Hepatic stellate cell (primary cell): ENCODE measurements around the gene ACOT11.

Experiments
- DNase-seq: peaks from one replicate; pipeline ENCODE4 v3.0.0; 2011; ENCODE audit warnings: low spot score

Gene ACOT11

DNA sequence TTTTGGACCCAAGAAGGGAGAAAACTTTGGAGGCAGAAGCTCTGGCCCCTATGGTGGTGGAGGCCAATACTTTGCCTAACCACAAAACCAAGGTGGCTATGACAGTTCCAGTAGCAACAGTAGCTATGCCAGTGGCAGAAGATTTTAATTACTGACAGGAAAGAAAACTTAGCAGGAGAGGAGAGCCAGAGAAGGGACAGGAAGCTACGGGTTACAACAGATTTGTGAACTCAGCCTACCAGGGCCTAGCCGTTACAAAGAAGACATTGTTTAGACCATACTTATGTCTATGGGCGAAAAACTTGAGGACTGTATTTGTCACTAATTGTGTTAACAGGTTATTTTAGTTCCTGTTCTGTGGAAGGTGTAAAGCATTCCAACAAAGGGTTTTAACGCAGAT is 10.4 kb upstream of the ACOT11 start:
- DNase-seq, result no peak

GRCh38 chr1:54538538-54538937 is 9.5 kb upstream of the ACOT11 start:
- DNase-seq, result no peak

GRCh38 chr1:54540582-54541295 is 7.3 kb upstream of the ACOT11 start:
- DNase-seq, result no peak

- no peak for DNase-seq
These were observed 5.7 kb upstream of the ACOT11 start for GRCh38 chr1:54542120-54542961.

- no peak for DNase-seq
These were observed 5.0 kb upstream of the ACOT11 start for GRCh38 chr1:54542962-54543539.

GRCh38 chr1:54543729-54544496 is 4.1 kb upstream of the ACOT11 start:
- peak; percentile 66 for DNase-seq

DNA sequence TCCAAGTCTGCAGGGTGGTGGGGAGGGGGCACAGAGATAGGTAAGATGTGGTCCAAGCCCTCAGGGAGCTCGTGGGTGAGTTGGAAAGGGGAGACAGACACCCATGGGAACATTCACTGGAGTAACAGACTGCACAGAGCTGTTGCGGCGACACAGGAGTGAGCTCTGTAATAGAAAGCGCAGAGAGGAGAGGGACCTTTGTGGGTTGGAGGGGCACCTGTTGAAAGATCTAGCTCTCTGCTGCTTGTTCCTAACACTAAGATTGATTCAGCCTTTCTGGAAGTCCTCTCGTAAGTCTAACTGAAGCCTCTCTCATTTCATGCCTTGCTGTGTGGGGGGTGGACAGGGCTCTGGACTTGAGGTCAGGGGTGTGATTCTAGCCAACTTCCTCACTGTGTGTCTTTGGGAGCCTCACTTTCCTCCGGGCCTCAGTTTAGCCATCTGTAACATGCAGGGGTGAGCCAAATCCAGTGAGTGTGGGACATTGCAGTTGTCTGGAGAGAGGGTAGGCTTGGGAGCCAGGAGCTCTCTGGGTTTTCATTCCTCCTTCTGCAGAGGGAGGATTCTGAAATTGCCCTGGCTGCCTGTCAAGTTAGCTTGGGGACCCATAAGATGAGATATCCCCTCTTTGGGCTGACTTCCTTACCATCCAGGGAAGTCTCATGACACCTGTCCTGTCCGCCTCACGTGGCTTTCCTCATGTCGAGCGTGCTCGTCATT is 2.0 kb upstream of the ACOT11 start:
- DNase-seq, result no peak

- no peak for DNase-seq
These were observed 1.2 kb upstream of the ACOT11 start for GRCh38 chr1:54546651-54547401.

GRCh38 chr1:54548389-54549044 is 489 bp downstream of the ACOT11 start:
- DNase-seq, result no peak

GRCh38 chr1:54549181-54549924 is 1.3 kb downstream of the ACOT11 start:
- DNase-seq, result no peak

GRCh38 chr1:54551891-54552290 is 3.9 kb downstream of the ACOT11 start:
- peak; percentile 2 for DNase-seq

DNA sequence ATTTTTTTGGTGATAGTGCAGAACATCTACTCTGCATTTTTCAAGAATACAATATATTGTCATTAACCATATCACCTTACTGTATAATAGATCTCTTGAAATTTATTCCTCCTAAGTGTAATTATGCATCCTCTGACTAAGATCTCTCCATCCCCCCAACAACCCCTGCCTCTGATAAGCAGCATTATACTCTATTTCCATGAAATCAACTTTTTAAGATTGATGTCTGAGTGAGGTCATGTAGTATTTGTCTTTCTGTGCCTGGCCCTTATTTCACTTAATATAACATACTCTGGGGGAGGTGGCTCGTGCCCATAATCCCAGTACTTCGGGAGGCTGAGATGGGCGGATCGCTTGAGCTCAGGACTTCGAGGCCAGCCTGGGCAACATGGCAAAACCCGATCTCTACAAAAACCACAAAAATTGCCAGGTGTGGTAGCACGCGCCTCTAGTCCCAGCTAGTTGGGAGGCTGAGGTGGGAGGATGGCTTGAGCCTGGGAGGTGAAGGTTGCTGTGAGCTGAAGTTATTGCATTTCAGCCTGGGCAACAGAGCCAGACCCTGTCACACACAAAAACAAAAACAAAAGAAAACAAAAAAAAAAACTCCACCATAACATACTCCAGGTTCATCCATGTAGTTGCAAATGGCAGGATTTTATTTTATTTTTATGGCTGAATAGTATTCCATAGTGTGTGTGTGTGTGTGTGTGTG is 5.7 kb downstream of the ACOT11 start:
- no peak for DNase-seq

- no peak for DNase-seq
These were observed 8.1 kb downstream of the ACOT11 start for GRCh38 chr1:54556110-54556509.

GRCh38 chr1:54557671-54558355 is 9.8 kb downstream of the ACOT11 start:
- no peak for DNase-seq

DNA sequence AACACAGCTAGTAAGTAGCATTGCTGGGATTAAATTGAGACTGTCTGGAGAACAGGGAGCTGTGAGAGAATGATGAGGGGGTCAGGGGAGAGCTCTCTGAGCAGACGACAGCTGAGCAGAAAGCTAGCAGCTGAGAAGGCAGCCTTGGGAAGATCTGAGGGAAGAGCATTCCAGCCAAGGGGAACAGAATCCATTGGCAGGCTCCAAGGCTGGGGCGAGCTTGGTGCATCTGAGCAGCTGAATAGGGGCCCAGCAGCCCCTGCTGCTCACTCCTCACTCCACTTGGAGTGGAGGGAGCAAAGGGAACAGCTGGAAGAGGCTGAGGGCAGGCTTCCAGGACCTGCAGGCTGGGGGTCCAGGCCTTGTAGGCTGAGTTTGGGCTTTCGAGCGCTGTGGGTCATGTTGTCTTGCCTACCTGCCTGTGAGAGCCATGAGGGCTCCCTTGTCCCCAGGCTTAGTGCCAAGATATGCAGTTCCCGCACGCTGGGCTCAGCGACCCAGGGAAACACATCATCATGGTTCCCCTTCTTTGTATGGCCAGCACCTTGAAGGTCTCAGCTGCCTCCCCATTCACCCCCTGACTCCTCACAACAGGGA is 10.5 kb downstream of the ACOT11 start:
- DNase-seq, result no peak

GRCh38 chr1:54559111-54559548 is 11.1 kb downstream of the ACOT11 start:
- DNase-seq, result no peak

- no peak for DNase-seq
These were observed 11.8 kb downstream of the ACOT11 start for GRCh38 chr1:54559771-54560231.
